Kidney glomerular epithelial cell (primary cell): ENCODE measurements around the gene SLC5A4.

Experiments used
- DNase-seq: peaks from one replicate; lab custom pipeline; 2025; lab: John Stamatoyannopoulos, UW

The SLC5A4 gene

DNA sequence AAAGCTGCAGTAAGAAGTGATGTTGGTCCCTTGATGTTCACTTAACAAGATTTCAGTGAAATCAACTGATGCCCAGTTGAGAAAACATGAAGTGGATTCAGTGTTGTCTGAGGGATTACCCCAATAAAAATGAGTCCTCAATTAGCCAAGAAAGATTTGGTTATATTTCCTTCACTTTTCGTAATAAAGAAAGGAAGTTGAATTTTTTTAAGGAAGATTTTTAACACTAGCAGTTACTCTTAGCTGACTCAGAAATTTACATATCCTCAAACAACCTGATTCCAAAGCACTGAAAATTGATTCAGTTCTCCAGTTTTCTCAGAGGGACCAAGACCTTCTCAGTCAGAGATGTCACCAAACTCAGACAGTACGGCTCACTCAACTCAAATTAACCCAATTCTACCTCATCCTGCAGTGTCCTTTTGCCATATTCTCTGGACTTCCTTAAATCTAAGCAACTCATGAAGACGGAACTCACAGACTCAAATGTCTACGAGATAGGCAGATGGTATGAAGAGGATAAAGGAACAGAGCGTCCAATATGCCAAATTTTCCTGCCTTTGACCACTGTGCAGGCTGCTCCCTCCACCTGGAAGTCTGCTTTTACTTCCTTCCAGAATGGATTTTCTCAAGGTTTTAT, 22.8 kb downstream of the SLC5A4 start:
- no peak for DNase-seq

DNA sequence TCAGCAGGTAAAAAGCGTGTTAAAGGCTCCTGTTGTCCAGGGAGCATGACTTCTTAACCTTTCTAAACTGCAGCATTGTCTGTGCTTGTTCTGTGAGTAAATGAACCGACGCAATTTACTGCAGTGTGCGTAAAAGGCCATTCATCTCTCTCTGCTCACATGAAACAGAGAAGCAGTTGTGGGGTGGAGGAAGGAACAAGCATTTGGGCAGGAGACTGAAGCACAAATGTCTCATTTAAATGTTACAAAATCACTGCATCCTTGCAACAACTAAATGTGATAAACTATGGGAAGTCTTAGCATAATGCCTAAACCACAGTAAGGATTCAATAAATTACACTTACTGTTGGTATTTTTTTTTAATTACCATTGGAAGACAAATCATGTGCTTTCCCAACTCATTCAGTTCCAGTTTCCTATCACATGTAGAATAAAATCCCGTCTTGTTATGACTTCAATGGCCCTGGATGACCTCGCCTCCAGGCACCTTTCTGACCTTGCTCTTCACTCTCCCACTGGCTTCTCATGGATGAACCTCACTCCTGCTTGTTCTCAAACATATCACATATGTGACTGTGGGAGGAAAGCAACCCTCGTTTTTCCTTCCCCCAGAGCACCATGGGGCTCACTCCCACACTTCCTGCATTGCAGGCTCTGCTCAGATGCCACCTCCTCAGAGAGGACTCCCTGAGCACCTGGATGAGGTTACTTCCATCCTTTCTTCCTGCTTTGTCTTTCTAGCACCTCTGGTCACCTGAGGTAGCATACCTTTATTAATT, 28.6 kb downstream of the SLC5A4 start:
- DNase-seq: no peak

DNA sequence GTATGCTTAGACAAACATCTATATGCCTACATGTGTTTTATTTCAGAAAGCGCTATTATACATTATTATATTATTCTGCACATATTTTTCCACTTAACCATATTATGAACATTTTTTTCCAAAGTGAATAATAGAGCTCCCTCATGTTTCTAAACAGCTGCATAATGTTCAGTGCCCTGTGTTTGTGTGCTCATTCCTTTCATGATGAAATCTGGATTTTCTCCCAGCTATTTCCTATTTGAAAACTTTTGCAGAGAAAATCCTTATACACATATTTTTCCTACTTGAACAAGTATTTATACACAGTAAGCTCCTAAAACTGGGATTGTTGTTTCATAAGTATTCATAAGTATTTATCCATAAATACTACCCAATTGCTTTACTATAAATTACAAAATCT, 32.2 kb downstream of the SLC5A4 start:
- DNase-seq: no peak

DNA sequence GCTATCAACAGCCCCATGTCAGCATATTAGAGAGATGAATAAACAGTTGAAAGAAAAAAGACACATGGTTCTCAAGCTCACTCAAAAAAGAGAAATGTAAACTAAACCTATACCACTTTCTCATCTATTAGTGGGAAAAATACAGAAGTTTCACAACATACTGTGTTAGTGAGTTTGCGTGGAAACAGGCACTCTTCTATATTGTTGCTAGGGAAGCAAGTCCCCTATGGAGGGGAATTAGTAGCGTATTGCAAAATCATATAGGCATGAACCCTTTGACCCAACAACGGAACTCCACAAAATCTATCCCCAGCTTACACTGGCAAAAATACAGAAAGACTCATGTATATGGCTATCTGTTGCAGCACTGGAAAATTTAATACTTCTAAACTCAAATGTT, 36.1 kb downstream of the SLC5A4 start:
- no peak for DNase-seq

DNA sequence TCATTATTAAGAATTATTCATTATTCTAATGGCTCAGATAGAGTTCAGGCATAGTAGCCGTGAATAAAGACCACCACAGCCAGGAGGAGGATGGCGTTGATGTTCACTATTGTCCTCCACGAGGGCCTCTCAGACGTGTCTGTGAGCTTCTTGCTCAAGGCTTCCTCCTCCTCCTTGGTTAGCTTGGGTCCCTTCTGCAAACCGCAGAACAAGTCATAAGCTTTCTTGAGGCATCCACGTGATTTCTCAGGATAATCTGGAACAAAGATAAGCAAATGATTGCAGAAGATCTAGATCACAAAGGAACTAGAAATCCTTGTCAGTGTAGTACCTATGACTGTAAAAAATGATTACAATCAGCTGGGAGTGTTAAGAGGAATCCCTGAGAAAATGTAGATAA, 36.7 kb downstream of the SLC5A4 start:
- no peak for DNase-seq

DNA sequence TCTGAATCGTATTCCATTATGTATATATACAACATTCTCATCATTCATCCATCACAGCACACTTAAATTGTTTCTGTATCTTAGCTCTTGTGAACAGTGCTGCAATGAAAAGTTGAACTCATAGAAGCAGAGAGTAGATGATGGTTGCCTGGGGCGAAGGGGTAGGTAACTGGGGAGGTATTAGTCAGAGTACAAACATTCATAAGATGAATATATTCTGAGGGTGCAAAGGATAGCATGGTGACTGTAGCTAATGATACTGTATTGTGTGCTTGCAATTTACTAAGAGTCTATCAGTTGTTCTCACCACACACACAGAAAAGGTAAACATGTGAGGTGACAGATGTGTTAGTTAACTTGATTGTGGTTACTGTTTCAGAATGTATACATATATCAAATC, 37.7 kb downstream of the SLC5A4 start:
- DNase-seq: no peak

DNA sequence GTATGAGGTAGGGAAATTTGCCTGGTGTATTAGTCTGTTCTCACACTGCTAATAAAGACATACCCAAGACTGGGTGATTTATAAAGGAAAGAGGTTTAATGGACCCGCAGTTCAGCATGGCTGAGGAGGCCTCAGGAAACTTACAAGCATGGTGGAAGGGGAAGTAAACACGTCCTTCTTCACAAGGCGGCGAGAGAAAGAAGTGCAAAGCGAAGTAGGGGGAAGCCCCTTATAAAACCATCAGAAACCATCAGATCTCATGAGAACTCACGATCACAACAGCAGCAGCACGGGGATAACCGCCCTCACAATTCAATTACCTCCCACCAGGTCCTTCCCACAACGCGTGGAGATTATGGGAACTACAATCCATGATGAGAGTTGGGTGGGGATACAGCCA, 38.2 kb downstream of the SLC5A4 start:
- DNase-seq: no peak

DNA sequence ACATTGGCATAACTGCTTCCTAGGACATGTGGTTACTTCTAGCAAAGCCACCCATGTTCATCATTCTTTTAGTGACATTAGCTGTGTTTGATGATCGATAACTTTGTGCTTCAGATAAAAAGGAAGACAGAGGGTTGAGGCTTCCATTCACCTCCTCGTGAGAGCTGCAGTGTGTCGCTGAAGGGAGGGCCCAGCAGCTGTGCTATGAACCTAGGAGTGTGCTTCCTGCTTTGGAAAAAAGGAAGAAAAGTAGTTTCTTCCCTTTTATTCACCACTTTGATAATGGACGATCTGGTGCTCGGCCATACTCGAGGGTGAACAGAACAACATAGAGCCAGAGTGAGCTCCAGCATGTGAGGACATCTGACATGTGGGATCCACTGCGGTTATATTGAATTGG, 44.1 kb downstream of the SLC5A4 start:
- DNase-seq: no peak

DNA sequence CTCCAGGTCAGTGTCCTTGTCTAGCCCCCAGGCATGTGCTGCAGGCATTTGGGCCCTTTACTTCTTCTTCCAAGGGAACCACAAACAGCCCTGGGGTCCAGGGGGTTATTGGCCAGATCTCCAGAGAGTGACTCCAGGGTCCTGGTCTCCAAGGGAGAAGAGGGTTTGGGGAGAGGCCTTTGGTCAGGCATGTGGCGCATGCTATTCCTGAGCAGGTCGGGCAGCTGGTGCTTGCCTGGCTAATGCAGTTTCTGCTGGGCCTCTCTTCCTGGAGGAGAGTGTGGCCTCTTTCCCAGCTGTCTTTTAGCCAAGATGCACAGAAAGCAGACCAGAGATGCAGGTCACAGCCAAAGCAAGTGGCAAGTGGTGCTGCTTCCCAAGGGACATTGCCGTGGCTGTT, 46.5 kb downstream of the SLC5A4 start:
- no peak for DNase-seq

DNA sequence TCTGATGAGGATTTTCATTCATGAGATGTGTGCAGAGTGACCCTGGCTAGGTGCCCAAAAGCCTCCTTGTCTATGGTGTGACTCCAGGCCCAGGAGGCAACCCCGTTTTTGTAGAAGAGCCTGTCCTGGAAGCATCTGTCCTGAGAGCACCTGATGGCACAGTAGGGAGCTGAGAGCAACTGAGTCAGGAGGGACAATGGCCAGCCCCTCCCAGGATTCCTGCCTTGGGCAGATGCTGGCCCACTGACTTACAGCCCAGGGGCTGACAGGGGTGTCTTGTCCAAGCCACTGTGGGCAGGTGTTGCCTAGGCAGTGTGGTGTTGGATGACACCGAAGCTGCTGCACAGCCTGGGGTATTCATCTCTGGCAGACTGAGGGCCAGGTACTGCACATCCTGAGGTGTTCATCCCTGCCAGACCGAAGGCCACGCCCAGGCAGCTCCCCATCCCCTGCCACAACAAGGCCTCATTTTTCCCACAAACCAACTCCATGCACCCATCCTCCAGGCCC, 47.1 kb downstream of the SLC5A4 start:
- DNase-seq: no peak

DNA sequence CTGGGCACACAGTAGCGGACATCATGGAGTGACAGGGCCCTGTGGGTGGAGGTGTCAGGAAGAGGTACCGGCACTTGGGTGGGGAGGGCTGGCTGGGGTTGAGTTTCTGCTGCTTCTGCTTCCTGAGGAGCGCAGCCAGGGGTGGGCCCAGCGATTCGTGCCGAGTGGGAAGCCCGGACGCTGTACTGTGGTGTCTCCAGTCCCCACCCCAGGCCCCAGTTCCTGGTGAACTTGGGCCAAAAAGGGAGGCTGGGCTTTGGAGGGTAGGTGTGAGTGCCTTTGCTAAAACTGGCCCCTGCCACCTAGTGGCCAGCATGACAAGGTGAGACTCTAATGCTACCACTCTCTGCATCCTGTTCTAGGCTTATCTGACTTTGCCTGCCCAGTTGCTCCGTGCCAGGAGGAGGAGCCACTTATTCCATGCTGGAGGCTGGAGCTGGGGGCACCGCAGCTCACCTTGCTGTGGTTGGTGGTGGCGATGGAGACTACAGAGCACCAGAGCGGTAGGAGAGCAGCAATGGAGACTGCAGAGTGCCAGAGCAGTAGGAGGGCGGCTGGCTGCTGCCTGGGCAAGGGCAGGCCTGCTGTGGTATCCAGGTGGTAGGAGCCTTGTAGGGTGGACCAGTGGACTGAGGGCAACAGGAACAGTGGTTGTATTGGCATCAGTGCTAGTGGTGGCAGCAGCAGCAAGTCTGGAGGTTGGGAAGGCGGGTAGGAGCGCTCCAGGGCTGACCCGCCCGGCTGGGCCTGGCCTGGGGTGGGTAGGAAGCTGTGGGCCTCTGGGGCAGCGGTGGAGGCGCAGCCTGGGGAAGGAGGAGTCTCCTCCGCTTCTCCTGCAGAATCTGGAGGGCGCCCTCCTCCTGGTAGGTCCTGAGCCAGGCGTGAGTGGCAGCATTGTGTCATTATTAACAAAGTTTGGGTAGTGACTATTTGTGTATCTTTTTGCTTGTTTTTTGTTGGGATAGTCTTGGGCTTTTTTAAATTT, 48.1 kb downstream of the SLC5A4 start:
- peak; percentile 3 for DNase-seq

DNA sequence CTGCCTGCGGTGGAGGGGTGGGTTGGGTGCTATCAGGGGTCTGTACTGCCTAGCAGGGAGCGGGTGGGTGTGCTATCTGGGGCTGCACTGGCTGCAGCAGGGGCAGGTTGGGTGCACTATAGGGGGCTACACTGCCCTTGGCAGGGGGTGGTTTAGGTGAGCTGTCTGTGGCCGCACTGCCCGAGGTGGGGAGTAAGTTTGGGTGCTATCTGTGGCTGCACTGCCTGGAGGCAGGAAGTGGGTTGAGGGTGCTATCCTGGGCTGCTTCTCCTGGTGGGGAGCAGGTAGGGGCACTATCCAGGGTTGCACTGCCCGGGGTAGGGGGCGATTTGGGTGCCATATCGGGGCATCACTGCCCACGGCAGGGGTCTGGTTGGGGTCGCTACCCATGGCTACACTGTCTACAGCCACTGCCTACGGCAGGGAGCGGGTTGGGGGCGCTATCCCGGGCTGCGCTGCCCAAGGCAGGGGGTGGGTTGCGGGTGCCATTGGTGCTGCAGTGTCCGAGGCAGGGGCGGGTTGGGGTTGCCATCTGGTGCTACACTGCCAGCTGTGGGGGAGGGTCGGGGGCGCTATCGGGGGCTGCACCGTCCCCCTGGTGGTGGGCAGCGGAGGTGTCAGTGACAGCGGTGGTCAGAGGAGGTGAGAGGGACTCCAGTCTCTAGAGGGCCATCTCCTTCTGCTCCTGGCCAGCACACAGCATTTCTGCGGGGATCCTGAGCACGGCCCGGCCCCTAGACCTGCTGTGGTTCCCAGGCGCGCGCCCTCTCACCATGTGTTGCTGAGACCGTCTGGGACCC, 49.0 kb downstream of the SLC5A4 start:
- no peak for DNase-seq

DNA sequence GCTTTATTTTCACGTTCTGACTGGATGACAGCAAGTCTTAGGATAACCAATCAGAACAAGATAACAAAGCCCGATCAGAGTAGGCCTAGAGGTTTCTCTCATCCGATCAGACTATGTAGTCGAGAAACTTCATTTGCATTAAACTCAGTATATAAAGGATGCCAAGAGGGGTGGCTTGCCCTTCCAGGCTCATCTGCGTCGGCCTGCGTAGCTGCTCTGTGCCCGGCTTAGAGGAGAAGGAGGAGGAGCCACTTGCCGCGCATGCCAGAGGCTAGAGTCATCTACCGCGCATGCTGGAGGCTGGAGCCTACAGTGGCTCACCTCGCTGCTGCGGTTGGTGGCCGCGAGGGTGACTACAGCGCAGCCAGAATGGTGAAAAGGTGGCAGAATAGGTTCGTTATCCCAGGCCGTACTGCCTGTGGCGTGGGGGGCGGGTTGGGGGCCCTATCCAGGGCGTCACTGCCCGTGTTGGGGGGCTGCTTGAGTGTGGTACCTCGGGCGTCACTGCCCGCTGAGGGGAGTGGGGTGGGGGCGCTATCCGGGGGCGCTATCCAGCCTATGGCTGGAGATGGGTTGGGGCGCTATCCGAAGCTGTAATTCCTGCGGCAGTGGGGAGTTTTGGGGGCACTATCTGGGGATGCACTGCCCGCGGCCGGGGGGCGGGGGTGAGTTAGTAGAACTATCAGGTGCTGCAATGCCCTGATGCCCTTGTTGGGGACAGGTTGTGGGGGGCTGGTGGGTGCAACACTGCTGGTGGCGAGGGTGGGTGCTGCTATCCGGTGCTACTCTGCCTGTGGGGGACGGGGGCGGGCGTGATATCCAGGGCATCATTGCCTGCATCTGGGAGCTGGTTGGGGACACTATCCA, 50.1 kb downstream of the SLC5A4 start, which contains the start of gene RFPL2:
TSS of gene RFPL2 (minus strand) at position 218 of the 867 bp plus-strand sequence. CDS start 2,622 bp downstream, outside the sequence.
- no peak for DNase-seq

DNA sequence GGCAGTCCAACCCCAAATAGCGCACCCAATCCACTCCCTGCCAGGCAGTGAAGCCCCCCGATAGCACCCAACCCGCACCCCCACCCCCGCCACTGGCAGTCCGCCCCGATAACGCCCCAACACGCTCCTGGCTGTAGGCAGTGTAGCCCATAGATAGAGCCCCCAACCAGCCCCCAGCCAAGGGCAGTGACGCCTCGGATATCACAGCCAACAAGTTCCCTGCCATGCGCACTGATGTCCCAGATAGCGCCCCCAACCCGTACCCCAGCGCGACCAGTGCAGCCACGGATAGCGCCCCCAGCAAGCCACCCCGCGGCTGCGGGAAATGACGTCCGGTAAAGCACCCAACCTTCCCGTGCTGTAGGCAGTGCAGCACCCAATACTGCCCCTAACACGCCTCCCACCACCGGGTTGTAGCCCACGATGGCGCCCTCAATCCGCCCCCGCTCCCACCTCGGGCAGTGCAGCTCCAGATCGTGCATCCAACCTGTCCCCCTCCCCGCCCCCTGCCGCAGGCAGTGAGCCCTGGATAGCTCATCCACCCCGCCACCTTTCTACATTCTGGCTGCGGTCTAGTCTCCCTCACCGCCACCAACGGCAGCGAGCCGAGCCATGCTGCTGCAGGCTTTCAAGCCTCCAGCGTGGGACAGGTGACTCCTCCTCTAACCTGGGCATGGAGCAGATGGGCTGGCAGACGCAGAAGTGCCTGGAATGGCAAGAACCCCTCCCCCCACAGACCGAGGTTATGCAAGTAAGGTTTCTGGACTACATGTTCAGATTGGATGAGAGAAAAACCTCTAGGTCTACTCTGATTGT, 50.9 kb downstream of the SLC5A4 start:
- peak; percentile 16 for DNase-seq

DNA sequence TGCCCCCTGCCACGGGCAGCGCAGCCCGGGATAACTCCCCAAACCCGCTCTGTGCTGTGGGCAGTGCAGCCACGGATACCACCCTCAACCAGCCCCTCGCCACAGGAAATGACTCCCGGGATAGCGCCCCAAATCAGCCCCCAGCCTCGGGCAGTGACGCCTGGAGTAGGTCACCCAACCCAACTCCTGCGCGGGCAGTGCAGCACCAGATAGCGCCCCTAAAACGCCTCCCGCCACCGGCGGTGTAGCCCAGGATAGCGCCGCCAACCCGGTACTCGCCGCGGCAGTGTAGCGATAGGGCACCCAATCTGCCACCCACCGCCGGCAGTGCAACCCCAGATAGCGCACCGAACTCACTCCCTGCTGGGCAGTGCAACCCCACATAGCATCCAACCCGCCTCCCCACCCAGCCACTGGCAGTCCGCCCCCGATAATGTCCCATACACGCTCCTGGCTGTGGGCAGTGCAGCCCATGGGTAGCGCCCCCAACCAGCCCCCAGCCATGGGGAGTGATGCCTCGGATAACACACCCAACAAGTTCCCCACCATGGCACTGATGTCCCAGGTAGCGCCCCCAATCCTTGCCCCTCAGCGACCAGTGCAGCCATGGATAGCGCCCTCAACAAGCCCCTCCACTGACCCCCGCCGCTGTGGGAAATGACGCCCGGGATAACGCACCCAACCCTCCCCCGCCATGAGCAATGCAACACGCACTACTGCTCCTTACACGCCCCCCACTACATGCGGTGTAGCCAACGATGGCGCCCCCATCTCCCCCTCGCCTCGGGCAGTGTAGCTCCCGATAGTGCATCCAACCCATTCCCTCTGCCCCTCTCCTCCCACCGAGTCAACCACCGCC, 51.7 kb downstream of the SLC5A4 start:
- DNase-seq: no peak

DNA sequence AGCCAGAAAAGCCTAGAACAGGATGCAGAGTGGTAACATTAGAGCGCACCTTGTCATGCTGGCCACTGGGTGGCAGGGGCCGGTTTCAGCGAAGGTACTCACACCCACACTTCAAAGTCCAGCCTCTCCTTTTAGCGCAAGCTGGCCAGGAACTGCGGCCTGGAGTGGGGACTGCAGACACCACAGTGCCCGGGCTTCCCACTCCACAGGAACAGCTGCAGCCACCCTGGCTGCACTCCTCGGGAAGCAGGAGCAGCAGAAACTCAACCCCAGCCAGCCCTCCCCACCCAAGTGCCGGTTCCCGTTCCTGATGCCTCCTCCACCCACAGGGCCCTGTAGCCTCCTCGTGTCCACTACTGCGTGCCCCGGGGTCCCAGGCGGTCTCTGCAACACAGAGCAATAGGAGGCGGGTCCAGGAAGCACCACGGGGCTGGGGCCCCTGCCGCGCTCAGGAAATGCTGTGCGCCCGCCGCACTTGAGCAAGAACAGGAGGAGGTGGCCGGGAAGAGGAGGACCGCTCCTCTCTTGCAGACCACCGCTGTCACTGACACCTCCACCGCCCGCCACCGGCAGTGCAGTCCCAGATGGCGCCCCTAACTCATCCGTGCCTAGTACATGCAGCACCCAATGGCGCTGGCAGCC, 52.5 kb downstream of the SLC5A4 start:
- DNase-seq: peak; percentile 61

DNA sequence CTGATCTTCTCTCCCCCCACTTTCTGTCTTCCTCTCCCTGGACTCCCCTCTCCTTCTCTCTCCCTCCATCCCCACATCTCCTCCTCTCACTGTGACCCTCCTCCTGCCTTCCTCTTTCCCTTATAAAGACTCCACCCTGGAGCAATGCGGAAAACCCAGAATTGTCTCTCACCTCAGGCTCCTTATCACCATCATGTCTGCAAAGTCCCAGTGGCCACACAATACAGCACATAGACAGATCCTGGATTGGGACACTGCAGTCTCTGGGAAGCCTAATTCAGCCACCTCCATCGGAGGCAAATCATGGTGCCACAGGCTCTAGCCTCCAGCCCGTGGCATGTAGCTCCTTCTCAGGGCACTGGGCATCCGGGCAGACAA, 53.0 kb downstream of the SLC5A4 start:
- DNase-seq: no peak

DNA sequence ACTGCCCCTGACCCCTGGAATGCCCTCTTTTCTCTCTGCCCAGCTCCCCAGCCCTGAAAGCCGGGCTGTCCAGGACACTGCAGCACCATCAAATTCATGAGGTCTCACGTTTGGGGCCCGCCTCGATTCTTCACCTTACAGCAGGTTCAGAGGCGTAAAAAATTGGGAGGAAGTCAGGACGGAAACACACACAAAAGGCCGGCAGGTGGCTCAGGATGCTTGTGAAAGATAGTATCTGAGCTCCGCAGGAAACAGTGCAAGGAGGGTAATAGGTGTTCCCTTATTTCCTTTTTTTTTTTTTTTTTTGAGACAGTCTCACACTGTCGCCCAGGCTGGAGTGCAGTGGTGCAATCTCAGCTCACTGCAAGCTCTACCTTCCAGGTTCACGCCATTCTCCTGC, 54.4 kb downstream of the SLC5A4 start:
- no peak for DNase-seq
